Endodermal cell (in vitro differentiated cells): Measurements from ENCODE around the gene TMEM121B. TPM values are rescaled to one million over a fixed set of nuclear protein-coding genes. Genes with fewer than 3 reads are reported as not detected.

Experiments used
- DNase-seq: peaks from one replicate; pipeline ENCODE4 v3.0.0-alpha.2; 2017
- H3K27ac ChIP-seq: 2 replicates; pipeline ENCODE4 v1.5.1; 2013; ENCODE audit warnings: mild to moderate bottlenecking, low read depth, low read length, moderate library complexity
- H3K27me3 ChIP-seq: 2 replicates; pipeline ENCODE4 v1.6.1; 2013; ENCODE audit warnings: mild to moderate bottlenecking, low read length, moderate library complexity; ENCODE audit not compliant: insufficient read depth, control insufficient read depth, poor library complexity, severe bottlenecking
- H3K36me3 ChIP-seq: 2 replicates; pipeline ENCODE4 v1.7.0; 2013; ENCODE audit warnings: mild to moderate bottlenecking, low read length, moderate library complexity; ENCODE audit not compliant: control insufficient read depth, insufficient read depth
- H3K4me1 ChIP-seq: one replicate; pipeline ENCODE4 v1.7.0; 2013; ENCODE audit warnings: low read length; ENCODE audit not compliant: control insufficient read depth, insufficient read depth
- H3K4me3 ChIP-seq: 2 replicates; pipeline ENCODE4 v1.5.1; 2013; ENCODE audit warnings: mild to moderate bottlenecking, low read length, moderate library complexity
- H3K9ac ChIP-seq: 2 replicates; pipeline ENCODE4 v1.6.1; 2013; ENCODE audit warnings: mild to moderate bottlenecking, low read length, moderate library complexity; ENCODE audit not compliant: poor library complexity, severe bottlenecking; ENCODE audit errors: extremely low read depth
- H3K9me3 ChIP-seq: 2 replicates; pipeline ENCODE4 v1.6.1; 2013; ENCODE audit warnings: mild to moderate bottlenecking, low read length, moderate library complexity; ENCODE audit not compliant: control insufficient read depth
- H3K27ac Mint-ChIP-seq: 2 replicates; pipeline ENCODE4 v1.8.0; 2020; ENCODE audit warnings: mixed read lengths
- H3K27me3 Mint-ChIP-seq: 2 replicates; pipeline ENCODE4 v1.8.0; 2021; ENCODE audit warnings: mild to moderate bottlenecking, mixed read lengths; ENCODE audit not compliant: insufficient read depth
- H3K36me3 Mint-ChIP-seq: 2 replicates; pipeline ENCODE4 v1.8.0; 2020; ENCODE audit warnings: low read depth, mixed read lengths
- H3K4me1 Mint-ChIP-seq: 2 replicates; pipeline ENCODE4 v1.8.0; 2020; ENCODE audit warnings: mixed read lengths
- H3K4me3 Mint-ChIP-seq: 2 replicates; pipeline ENCODE4 v1.8.0; 2020; ENCODE audit warnings: mild to moderate bottlenecking, moderate library complexity, mixed read lengths
- H3K9me3 Mint-ChIP-seq: 2 replicates; pipeline ENCODE4 v1.8.0; 2020; ENCODE audit warnings: mild to moderate bottlenecking, mixed read lengths
- WGBS, 2 experiments: methylation state at CpG; one replicate each; pipeline versions ENCODE4 v1.1.5 to v1.1.7; 2013; ENCODE audit warnings: missing lambda C conversion rate in 2 of 2, mixed read lengths in 1 of 2; ENCODE audit not compliant: insufficient coverage in 1 of 2, insufficient read length in 1 of 2; 5-methylcytosine and 5-hydroxymethylcytosine counted together
- total RNA-seq, 2 donors: library from RNA; stranded (reverse); fragmentation: NEBNext Ultra II Directional in 1 of 2; extraction: Animal tissue kit (Norgen Biotek cat#: 25700) in 1 of 2; gene quantifications; 2 replicates in 1 of 2; 3 replicates in 1 of 2; pipeline ENCODE4 v1.2.1, GENCODE V29; 2021
- TF ChIP-seq, protein P1 (sequence below): fragments of 200-600 bp; sonication (generic); conservative IDR thresholded peaks from 2 replicates; pipeline ENCODE4 v1.5.0; 2021; ENCODE audit warnings: antibody characterized with exemption, mild to moderate bottlenecking

TMEM121B gene
- total RNA-seq, 2 donors from 2014 or later, result 8.9 to 10.9 TPM

DNA sequence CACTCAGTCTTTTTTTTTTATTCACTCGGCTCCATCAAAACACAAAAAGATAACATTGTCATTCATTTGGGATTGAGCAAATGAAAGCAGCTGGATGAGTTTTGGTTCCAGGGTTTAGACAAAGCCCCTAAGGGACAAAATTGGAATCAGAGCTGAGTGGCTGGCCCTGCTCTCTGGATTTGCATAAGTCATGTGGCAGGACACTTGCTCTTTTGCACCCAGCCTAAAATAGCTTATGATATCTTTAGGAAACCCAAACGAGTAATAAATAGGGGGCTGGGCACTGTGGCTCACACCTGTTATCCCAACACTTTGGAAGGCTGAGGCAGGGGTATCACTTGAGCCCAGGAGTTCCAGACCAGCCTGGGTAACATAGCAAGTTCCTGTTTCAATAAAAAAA is 11.0 kb upstream of the TMEM121B start:
- Mint-ChIP-seq H3K27ac (no peak overlapping the region), H3K36me3 (peaks cover 7% of the 10 kb centered on the region), H3K4me1 (no peaks in the 10 kb centered on the region), H3K9me3 (no peaks in the 10 kb centered on the region), H3K27me3 (no peaks in the 10 kb centered on the region), H3K4me3 (no peak overlapping the region)
- 73 to 80% methylated on average over 1 to 2 of the region's 2 CpGs for WGBS, 2 experiments
- no peak for DNase-seq
- Histone ChIP-seq H3K9ac (no peak overlapping the region), H3K36me3 (no peaks in the 10 kb centered on the region), H3K9me3 (no peaks in the 10 kb centered on the region), H3K27ac (peak overlapping the region; percentile 20), H3K4me1 (no peaks in the 10 kb centered on the region), H3K27me3 (no peaks in the 10 kb centered on the region), H3K4me3 (no peak overlapping the region)
- TF ChIP-seq, protein P1, sequence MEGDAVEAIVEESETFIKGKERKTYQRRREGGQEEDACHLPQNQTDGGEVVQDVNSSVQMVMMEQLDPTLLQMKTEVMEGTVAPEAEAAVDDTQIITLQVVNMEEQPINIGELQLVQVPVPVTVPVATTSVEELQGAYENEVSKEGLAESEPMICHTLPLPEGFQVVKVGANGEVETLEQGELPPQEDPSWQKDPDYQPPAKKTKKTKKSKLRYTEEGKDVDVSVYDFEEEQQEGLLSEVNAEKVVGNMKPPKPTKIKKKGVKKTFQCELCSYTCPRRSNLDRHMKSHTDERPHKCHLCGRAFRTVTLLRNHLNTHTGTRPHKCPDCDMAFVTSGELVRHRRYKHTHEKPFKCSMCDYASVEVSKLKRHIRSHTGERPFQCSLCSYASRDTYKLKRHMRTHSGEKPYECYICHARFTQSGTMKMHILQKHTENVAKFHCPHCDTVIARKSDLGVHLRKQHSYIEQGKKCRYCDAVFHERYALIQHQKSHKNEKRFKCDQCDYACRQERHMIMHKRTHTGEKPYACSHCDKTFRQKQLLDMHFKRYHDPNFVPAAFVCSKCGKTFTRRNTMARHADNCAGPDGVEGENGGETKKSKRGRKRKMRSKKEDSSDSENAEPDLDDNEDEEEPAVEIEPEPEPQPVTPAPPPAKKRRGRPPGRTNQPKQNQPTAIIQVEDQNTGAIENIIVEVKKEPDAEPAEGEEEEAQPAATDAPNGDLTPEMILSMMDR, result no peak

DNA sequence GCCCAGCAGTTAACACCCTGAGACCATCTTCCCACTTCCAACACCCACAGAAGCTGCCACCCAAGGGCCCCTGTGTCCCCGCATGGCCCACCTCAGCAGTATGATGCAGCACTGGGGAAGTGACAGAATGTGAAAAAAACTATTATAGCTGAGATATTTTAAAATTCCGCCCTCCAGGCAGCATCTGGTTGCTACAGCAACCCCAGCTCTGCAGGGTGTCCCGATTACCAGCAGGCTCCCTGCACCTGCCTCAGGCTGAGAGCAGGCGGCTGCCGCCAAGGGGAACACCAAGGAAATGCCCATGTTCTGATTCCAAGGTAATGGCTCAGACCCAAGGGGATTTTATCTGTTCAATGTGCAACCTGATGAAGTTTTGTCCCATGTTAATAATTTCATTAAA is 10.5 kb upstream of the TMEM121B start:
- Histone ChIP-seq H3K27me3 (no peaks in the 10 kb centered on the region), H3K9ac (no peak overlapping the region), H3K36me3 (no peaks in the 10 kb centered on the region), H3K4me3 (no peak overlapping the region), H3K9me3 (no peaks in the 10 kb centered on the region), H3K27ac (peak overlapping the region; percentile 20), H3K4me1 (no peaks in the 10 kb centered on the region)
- WGBS, 2 experiments, result 54 to 67% methylated on average over 1 to 5 of the region's 5 CpGs
- no peaks in the 10 kb centered on the region for H3K27me3 Mint-ChIP-seq
- no peaks in the 10 kb centered on the region for H3K4me1 Mint-ChIP-seq
- TF ChIP-seq, protein P1, result peak; percentile 41
- peaks cover 4% of the 10 kb centered on the region for H3K36me3 Mint-ChIP-seq
- no peak overlapping the region for H3K27ac Mint-ChIP-seq
- DNase-seq, result peak; percentile 70
- no peaks in the 10 kb centered on the region for H3K9me3 Mint-ChIP-seq
- no peak overlapping the region for H3K4me3 Mint-ChIP-seq

DNA sequence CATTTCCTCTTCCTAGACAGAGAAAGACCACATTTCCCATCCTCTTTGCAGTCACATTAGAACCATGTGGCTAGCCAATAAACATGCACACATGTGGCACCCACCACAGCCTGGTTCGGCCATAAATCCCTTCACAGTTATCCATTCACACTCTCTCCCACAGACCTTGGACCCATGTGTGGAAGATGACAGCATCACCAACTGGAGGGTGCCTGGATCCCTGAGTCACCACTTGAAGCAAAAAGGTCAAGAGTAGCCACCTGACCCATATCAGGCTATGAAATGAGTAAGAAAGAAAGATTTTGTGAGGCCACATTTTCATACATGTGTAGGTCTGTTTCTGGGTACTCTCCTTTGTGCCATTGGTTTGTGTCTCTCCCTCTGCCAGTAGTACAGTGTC is 9.0 kb upstream of the TMEM121B start:
- H3K9me3 Mint-ChIP-seq, result no peaks in the 10 kb centered on the region
- WGBS, 2 experiments, result 85% methylated on average over 1 of the region's 1 CpG; no CpG with 5 or more reads in 1 of the 2 experiments
- H3K9ac ChIP-seq, result no peak overlapping the region
- H3K27ac Mint-ChIP-seq, result no peak overlapping the region
- no peak for DNase-seq
- no peaks in the 10 kb centered on the region for H3K9me3 ChIP-seq
- no peak overlapping the region for H3K27ac ChIP-seq
- H3K27me3 ChIP-seq, result no peaks in the 10 kb centered on the region
- no peaks in the 10 kb centered on the region for H3K4me1 ChIP-seq
- no peak overlapping the region for H3K4me3 ChIP-seq
- peaks cover 3% of the 10 kb centered on the region for H3K36me3 Mint-ChIP-seq
- H3K36me3 ChIP-seq, result no peaks in the 10 kb centered on the region
- H3K27me3 Mint-ChIP-seq, result no peaks in the 10 kb centered on the region
- no peaks in the 10 kb centered on the region for H3K4me1 Mint-ChIP-seq
- no peak overlapping the region for H3K4me3 Mint-ChIP-seq
- TF ChIP-seq, protein P1, result no peak
